Skeletal muscle tissue (tissue), 4 donors: Measurements from ENCODE around the gene PPP5C. TPM values are rescaled to one million over a fixed set of nuclear protein-coding genes. Genes with fewer than 3 reads are reported as not detected.
"Not testable (repeated sequence)": the region's sequence is repeated elsewhere in the genome, so short reads cannot be mapped to it uniquely, and the experiment has no call there.

ENCODE experiments used
- H3K27ac ChIP-seq: one replicate; pipeline ENCODE4 v1.7.0; 2013; ENCODE audit warnings: mild to moderate bottlenecking, low read depth, low read length, inconsistent platforms
- H3K27me3 ChIP-seq, 3 donors: one replicate each; pipeline ENCODE4 v1.7.0; 2013; ENCODE audit warnings: low read length in 3 of 3; ENCODE audit not compliant: control insufficient read depth in 3 of 3, insufficient read depth in 3 of 3
- H3K36me3 ChIP-seq, 3 donors: one replicate each; pipeline ENCODE4 v1.7.0; 2013; ENCODE audit warnings: low read length in 3 of 3; ENCODE audit not compliant: control insufficient read depth in 3 of 3, insufficient read depth in 3 of 3
- H3K4me1 ChIP-seq, 3 donors: one replicate each; pipeline ENCODE4 v1.7.0; 2013; ENCODE audit warnings: low read length in 3 of 3, mild to moderate bottlenecking in 3 of 3; ENCODE audit not compliant: control insufficient read depth in 3 of 3, insufficient read depth in 3 of 3
- H3K4me3 ChIP-seq, 3 donors: one replicate each; pipeline ENCODE4 v1.7.0; 2013; ENCODE audit warnings: low read length in 3 of 3
- H3K9ac ChIP-seq, 3 donors: one replicate each; pipeline ENCODE4 v1.7.0; 2013; ENCODE audit warnings: low read length in 3 of 3, mild to moderate bottlenecking in 3 of 3, moderate library complexity in 2 of 3, low read depth in 1 of 3
- H3K9me3 ChIP-seq, 3 donors: one replicate each; pipeline ENCODE4 v1.7.0; 2013; ENCODE audit warnings: low read length in 3 of 3; ENCODE audit not compliant: control insufficient read depth in 3 of 3
- total RNA-seq: library from RNA; depleted of rRNA; stranded (reverse); fragments of >200 nt; gene quantifications from one replicate; pipeline ENCODE4 v1.2.3, GENCODE V29; 2014
- donor health status: Osteomylitis.

Gene PPP5C
- total RNA-seq, 1 donor from 2014 or later = 44.4 TPM

DNA sequence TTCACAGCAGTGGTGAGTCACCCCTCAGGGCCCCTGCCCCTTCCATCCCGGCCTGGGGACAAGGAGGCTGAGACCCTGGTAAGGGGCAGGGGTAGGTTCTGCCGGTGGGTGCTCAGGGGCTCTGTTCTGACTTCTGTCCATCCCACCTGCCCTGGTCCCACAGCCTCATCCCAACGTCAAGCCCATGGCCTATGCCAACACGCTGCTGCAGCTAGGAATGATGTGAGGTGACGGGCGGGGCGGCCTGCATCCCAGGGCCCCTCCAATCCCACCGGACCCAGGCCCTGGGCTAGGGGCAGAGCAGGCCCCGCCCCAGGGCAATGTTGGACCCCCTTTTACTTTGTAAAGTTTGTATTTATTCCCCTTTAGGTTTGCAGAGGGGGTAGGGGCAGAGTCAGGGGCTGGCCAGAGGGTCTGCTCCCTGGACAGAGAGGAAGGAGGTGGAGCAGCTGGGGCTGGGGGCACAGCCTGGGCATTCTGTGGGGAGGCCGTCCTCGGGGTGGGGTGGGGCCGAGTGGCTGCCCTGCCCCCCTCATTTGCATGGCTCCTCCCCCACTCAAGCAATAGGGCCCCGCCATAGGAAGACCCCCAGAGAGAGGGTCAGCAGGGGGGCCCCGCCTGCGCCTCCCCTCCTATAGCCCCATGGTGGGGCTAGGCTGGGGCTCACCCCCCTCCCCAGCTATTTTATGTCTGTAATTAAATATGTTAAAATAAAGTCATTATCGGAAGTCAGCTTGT is 43.4 kb downstream of the PPP5C start:
- H3K4me3 ChIP-seq = no peak overlapping the region
- peaks cover 44 to 47% (median 46%) of the 10 kb centered on the region in 3 donors for H3K36me3 ChIP-seq
- no peak overlapping the region for H3K9ac ChIP-seq
- H3K9me3 ChIP-seq = no peaks in the 10 kb centered on the region
- H3K4me1 ChIP-seq = peaks cover 0 to 4% (median 0%) of the 10 kb centered on the region in 3 donors
- H3K27me3 ChIP-seq = no peaks in the 10 kb centered on the region
- no peak overlapping the region for H3K27ac ChIP-seq

DNA sequence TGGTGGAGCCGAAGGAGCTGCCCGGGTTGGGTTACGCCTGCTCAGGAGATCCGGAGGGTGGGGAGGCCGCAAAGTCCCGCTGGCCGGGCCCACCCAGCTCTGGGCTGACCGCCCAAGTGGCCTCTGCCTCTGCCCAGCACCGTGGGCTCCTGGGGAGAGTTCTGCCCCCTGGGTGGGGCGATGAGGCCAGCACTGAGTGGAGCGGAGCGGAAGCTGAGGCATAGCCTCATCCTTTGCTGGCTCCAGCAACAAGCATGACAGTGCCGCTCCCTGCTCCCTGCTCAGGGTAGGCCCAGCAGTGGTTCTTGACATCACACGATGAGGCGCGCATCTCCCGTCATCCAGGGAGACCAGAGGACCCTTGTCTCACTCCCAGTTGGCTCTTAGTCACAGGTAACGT is 44.0 kb downstream of the PPP5C start:
- H3K27me3 ChIP-seq = no peaks in the 10 kb centered on the region
- H3K4me3 ChIP-seq = no peak overlapping the region
- H3K9me3 ChIP-seq = no peaks in the 10 kb centered on the region
- H3K36me3 ChIP-seq = peaks cover 44 to 47% (median 46%) of the 10 kb centered on the region in 3 donors
- peaks cover 0 to 4% (median 0%) of the 10 kb centered on the region in 3 donors for H3K4me1 ChIP-seq
- no peak overlapping the region for H3K27ac ChIP-seq
- no peak overlapping the region for H3K9ac ChIP-seq

- Histone ChIP-seq H3K27ac (no peak overlapping the region), H3K4me3 (no peak overlapping the region), H3K4me1 (peaks cover 0 to 4% (median 0%) of the 10 kb centered on the region in 3 donors), H3K9me3 (no peaks in the 10 kb centered on the region), H3K27me3 (no peaks in the 10 kb centered on the region), H3K36me3 (peaks cover 43 to 45% (median 44%) of the 10 kb centered on the region in 3 donors), H3K9ac (no peak overlapping the region)
Measured at GRCh38 chr19:46391296-46392251, 44.7 kb downstream of the PPP5C start.

- no peaks in the 10 kb centered on the region for H3K27me3 ChIP-seq
- H3K4me1 ChIP-seq = peaks cover 0 to 4% (median 0%) of the 10 kb centered on the region in 3 donors
- no peak overlapping the region for H3K4me3 ChIP-seq
- no peak overlapping the region for H3K9ac ChIP-seq
- peaks cover 37 to 39% (median 38%) of the 10 kb centered on the region in 3 donors for H3K36me3 ChIP-seq
- no peak overlapping the region for H3K27ac ChIP-seq
- no peaks in the 10 kb centered on the region for H3K9me3 ChIP-seq
Measured at GRCh38 chr19:46392252-46392801, 45.4 kb downstream of the PPP5C start.

DNA sequence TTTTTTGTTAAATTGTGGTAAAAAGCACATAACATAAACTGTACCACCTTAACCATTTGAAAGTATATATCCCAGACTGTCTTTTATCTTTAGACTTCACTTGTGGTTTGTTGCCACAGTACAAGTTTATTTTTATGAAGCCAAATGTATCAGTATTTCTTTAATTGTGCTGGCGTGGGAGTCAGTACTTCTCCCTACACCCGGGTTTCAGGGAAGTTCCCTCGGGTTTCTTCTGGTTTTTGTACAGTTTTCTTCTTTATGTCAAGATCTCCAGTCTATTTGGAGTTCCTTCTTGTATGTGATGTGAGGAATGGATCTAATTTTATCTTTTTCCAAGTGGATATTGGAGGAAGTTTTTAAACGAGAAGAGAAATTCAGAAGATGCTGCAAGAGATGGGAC is 46.0 kb downstream of the PPP5C start:
- peak overlapping the region in 1 of 3 donors; percentile 9 for H3K9ac ChIP-seq

GRCh38 chr19:46393456-46394401 is 46.8 kb downstream of the PPP5C start:
- Histone ChIP-seq H3K9ac (no peak overlapping the region), H3K27me3 (no peaks in the 10 kb centered on the region), H3K27ac (no peak overlapping the region), H3K4me3 (no peak overlapping the region), H3K36me3 (peaks cover 23 to 24% (median 24%) of the 10 kb centered on the region in 3 donors), H3K4me1 (peaks cover 0 to 4% (median 0%) of the 10 kb centered on the region in 3 donors), H3K9me3 (no peaks in the 10 kb centered on the region)

More for the DNA sequence above, 46.0 kb downstream of the PPP5C start:
- peaks cover 0 to 4% (median 0%) of the 10 kb centered on the region in 3 donors for H3K4me1 ChIP-seq
- no peak overlapping the region for H3K4me3 ChIP-seq
- H3K27me3 ChIP-seq = no peaks in the 10 kb centered on the region
- H3K27ac ChIP-seq = no peak overlapping the region
- H3K36me3 ChIP-seq = peaks cover 32 to 33% (median 32%) of the 10 kb centered on the region in 3 donors
- no peaks in the 10 kb centered on the region for H3K9me3 ChIP-seq

- Histone ChIP-seq H3K4me1 (peaks cover 0 to 4% (median 0%) of the 10 kb centered on the region in 3 donors), H3K9me3 (no peaks in the 10 kb centered on the region), H3K9ac (no peak overlapping the region), H3K36me3 (peaks cover 16 to 19% (median 19%) of the 10 kb centered on the region in 3 donors), H3K27ac (no peak overlapping the region), H3K27me3 (peaks cover 0 to 3% (median 3%) of the 10 kb centered on the region in 3 donors), H3K4me3 (no peak overlapping the region)
Measured at GRCh38 chr19:46394402-46394797, 47.5 kb downstream of the PPP5C start.

DNA sequence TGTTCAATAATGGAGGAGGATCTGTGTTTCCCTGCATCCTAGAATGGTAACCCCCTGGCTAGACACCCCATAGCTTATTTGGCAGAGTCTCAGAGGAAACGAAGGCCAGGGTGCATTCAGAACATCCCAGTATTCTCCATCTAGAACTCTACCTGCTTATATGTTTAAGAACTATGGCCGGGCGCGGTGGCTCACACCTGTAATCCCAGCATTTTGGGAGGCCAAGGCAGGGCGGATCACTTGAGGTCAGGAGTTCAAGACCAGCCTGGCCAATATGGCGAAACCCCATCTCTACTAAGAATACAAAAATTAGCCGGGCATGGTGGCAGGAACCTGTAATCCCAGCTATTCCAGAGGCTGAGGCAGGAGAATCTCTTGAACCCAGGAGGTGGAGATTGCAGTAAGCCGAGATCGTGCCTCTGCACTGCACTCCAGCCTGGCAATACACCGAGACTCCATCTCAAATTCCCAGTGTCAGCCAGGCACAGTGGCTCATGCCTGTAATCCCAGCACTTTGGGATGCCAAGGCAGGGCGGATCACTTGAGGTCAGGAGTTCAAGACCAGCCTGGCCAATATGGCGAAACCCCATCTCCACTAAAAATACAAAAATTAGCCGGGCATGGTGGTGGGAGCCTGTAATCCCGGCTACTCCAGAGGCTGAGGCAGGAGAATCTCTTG is 51.1 kb downstream of the PPP5C start:
- not testable (repeated sequence) for H3K4me1 ChIP-seq, H3K27ac ChIP-seq, H3K4me3 ChIP-seq, H3K9ac ChIP-seq, H3K36me3 ChIP-seq, H3K9me3 ChIP-seq
- H3K27me3 ChIP-seq = peaks cover 12 to 13% (median 12%) of the 10 kb centered on the region in 3 donors
